Naive thymus-derived CD4-positive, alpha-beta T cell (primary cell): ENCODE measurements around the gene C1QTNF2. TPM values are rescaled to one million over a fixed set of nuclear protein-coding genes. Genes with fewer than 3 reads are reported as not detected.

ENCODE experiments used
- ATAC-seq: fragments of 150-1000 bp; cut with Tn5 transposase; 2 replicates; pipeline ENCODE4 v1.10.0; 2021; ENCODE audit warnings: mild to moderate bottlenecking, moderate library complexity
- CTCF ChIA-PET: fragments of 350-600 bp; sonication (Branson Sonifier 250); formaldehyde crosslinking; loops from one replicate; lab custom pipeline; 2021; ENCODE audit warnings: antibody characterized with exemption; lab: Charles Lee
- POLR2A ChIA-PET: fragments of 350-600 bp; sonication (Branson Sonifier 250); formaldehyde crosslinking; loops from one replicate; lab custom pipeline; 2021; ENCODE audit warnings: antibody characterized with exemption, inconsistent platforms; lab: Charles Lee
- DNase-seq, 9 donors: peaks; one replicate each; pipeline versions ENCODE4 v3.0.0 to v3.0.0-alpha.2; 2020 to 2022; ENCODE audit warnings: mixed read lengths in 1 of 9
- H3K27ac ChIP-seq: one replicate; pipeline ENCODE4 v1.7.0; 2013; ENCODE audit warnings: mild to moderate bottlenecking, low read depth, low read length, moderate library complexity
- H3K27me3 ChIP-seq, 2 donors: one replicate each; pipeline ENCODE4 v1.7.0; 2013; ENCODE audit warnings: low read length in 2 of 2, mild to moderate bottlenecking in 2 of 2, moderate library complexity in 2 of 2; ENCODE audit not compliant: control insufficient read depth in 2 of 2, insufficient read depth in 2 of 2
- H3K36me3 ChIP-seq, 3 experiments: 1 replicate in 2 of 3; 2 replicates in 1 of 3; pipeline ENCODE4 v1.7.0; 2013; ENCODE audit warnings: low read length in 3 of 3, mild to moderate bottlenecking in 3 of 3, moderate library complexity in 1 of 3; ENCODE audit not compliant: insufficient read depth in 3 of 3, control insufficient read depth in 2 of 3
- H3K4me1 ChIP-seq, 2 donors: one replicate each; pipeline ENCODE4 v1.7.0; 2013; ENCODE audit warnings: low read length in 2 of 2, mild to moderate bottlenecking in 2 of 2, moderate library complexity in 1 of 2; ENCODE audit not compliant: control insufficient read depth in 2 of 2, insufficient read depth in 2 of 2
- H3K4me3 ChIP-seq: 2 replicates; pipeline ENCODE4 v1.7.0; 2013; ENCODE audit warnings: mild to moderate bottlenecking, low read length
- H3K9me3 ChIP-seq, 3 experiments: 1 replicate in 2 of 3; 2 replicates in 1 of 3; pipeline ENCODE4 v1.7.0; 2013; ENCODE audit warnings: low read length in 3 of 3; ENCODE audit not compliant: control insufficient read depth in 2 of 3
- H3K27ac Mint-ChIP-seq, 9 donors: one replicate each; pipeline ENCODE4 v1.8.0; 2020 to 2022; ENCODE audit warnings: mixed read lengths in 9 of 9, mild to moderate bottlenecking in 8 of 9, moderate library complexity in 5 of 9, inconsistent platforms in 2 of 9
- H3K27me3 Mint-ChIP-seq, 5 donors: one replicate each; pipeline ENCODE4 v1.8.0; 2021 to 2022; ENCODE audit warnings: mixed read lengths in 5 of 5, mild to moderate bottlenecking in 1 of 5
- H3K36me3 Mint-ChIP-seq, 5 donors: one replicate each; pipeline ENCODE4 v1.8.0; 2020 to 2022; ENCODE audit warnings: mixed read lengths in 5 of 5, mild to moderate bottlenecking in 3 of 5, inconsistent platforms in 1 of 5
- H3K4me1 Mint-ChIP-seq, 7 donors: one replicate each; pipeline ENCODE4 v1.8.0; 2020 to 2022; ENCODE audit warnings: mixed read lengths in 7 of 7, mild to moderate bottlenecking in 3 of 7, inconsistent platforms in 1 of 7
- H3K4me3 Mint-ChIP-seq, 10 donors: one replicate each; pipeline ENCODE4 v1.8.0; 2020 to 2022; ENCODE audit warnings: mild to moderate bottlenecking in 10 of 10, mixed read lengths in 10 of 10, moderate library complexity in 6 of 10, inconsistent platforms in 2 of 10
- H3K9me3 Mint-ChIP-seq, 11 donors: one replicate each; pipeline ENCODE4 v1.8.0; 2020 to 2022; ENCODE audit warnings: mixed read lengths in 11 of 11, mild to moderate bottlenecking in 4 of 11, inconsistent platforms in 1 of 11, moderate library complexity in 1 of 11
- intact Hi-C, 2 donors: fragments of 100-400 bp; cut with micrococcal nuclease; formaldehyde crosslinking; loops; one replicate each; pipeline ENCODE4 v1.15.1; 2023
- polyA plus RNA-seq, 2 donors: library from polyadenylated mRNA; unstranded; fragments of 300-500 nt; fragmentation: Illumina TruSeq; gene quantifications; one replicate each; pipeline ENCODE4 v1.2.3, GENCODE V29; 2021
- total RNA-seq, 6 experiments: library from RNA in 5 of 6; stranded (reverse) in 5 of 6; gene quantifications; 1 replicate in 5 of 6; 2 replicates in 1 of 6; pipeline ENCODE4 v1.2.3 and lab custom pipeline; 2021 to 2026

Gene C1QTNF2
- total and polyA plus RNA-seq, 7 experiments from 2014 or later: not detected

DNA sequence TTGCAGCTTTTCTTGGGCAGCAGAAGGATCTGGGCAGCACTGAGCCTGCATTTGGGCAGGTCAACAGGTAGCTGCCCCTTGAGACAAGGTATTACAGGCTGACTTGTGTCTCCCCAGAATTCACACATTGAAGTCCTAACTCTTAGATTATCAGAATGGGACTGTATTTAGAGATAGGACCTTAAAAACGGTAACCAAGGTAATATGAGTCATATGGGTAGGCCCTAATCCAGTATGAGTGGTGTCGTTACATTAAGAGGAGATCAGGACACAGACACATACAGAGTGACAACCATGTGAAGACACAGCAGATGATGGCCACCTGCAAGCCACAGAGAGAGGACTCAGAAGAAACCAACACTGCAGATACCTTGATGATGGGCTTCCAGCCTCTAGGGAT lies 3.2 kb downstream of the C1QTNF2 start:
- no peaks in the 10 kb centered on the region for H3K36me3 ChIP-seq
- H3K9me3 ChIP-seq: no peaks in the 10 kb centered on the region
- intact Hi-C loops: no loop called here
- H3K27me3 ChIP-seq: peaks cover 0 to 23% of the 10 kb centered on the region in 2 donors
- H3K36me3 Mint-ChIP-seq: peaks cover 0 to 4% (median 0%) of the 10 kb centered on the region in 5 donors
- ChIA-PET CTCF (no interaction called here), POLR2A (interaction anchor here (0.7 kb wide), 2 partner anchors 9 to 48 kb away, joined by 3 read pairs; no protein-coding TSS in a partner anchor)
- DNase-seq: no peak
- H3K27ac Mint-ChIP-seq: no peak overlapping the region
- no peak overlapping the region for H3K4me3 ChIP-seq
- no peak for ATAC-seq
- peaks cover 6 to 20% (median 17%) of the 10 kb centered on the region in 7 donors for H3K4me1 Mint-ChIP-seq
- no peak overlapping the region for H3K4me3 Mint-ChIP-seq
- peaks cover 55 to 65% (median 62%) of the 10 kb centered on the region in 5 donors for H3K27me3 Mint-ChIP-seq
- peaks cover 0 to 5% of the 10 kb centered on the region in 2 donors for H3K4me1 ChIP-seq
- H3K9me3 Mint-ChIP-seq: no peaks in the 10 kb centered on the region
- no peak overlapping the region for H3K27ac ChIP-seq

- intact Hi-C loops: no loop called here
- Histone ChIP-seq H3K4me3 (no peak overlapping the region), H3K27me3 (peaks cover 0 to 23% of the 10 kb centered on the region in 2 donors), H3K9me3 (no peaks in the 10 kb centered on the region), H3K36me3 (no peaks in the 10 kb centered on the region), H3K27ac (no peak overlapping the region), H3K4me1 (peaks cover 0 to 5% of the 10 kb centered on the region in 2 donors)
- Mint-ChIP-seq H3K4me1 (peaks cover 6 to 20% (median 17%) of the 10 kb centered on the region in 7 donors), H3K9me3 (no peaks in the 10 kb centered on the region), H3K27me3 (peaks cover 47 to 59% (median 53%) of the 10 kb centered on the region in 5 donors), H3K27ac (no peak overlapping the region), H3K4me3 (peak overlapping the region in 1 of 10 donors; percentile 31), H3K36me3 (peaks cover 0 to 4% (median 0%) of the 10 kb centered on the region in 5 donors)
- DNase-seq: no peak
- POLR2A ChIA-PET: no interaction called here
- CTCF ChIA-PET: interaction anchor here (0.5 to 0.7 kb wide), 2 partner anchors 190 to 207 kb away, joined by 3 read pairs; no protein-coding TSS in a partner anchor
- ATAC-seq: no peak
These were observed 4.2 kb downstream of the C1QTNF2 start for GRCh38 chr5:160366230-160366629.

GRCh38 chr5:160363660-160364395 lies 6.6 kb downstream of the C1QTNF2 start:
- H3K4me1 Mint-ChIP-seq: peaks cover 0 to under 1% (median 0%) of the 10 kb centered on the region in 7 donors
- Histone ChIP-seq H3K36me3 (no peaks in the 10 kb centered on the region), H3K27me3 (peaks cover 0 to 5% of the 10 kb centered on the region in 2 donors), H3K4me3 (no peak overlapping the region), H3K27ac (no peak overlapping the region), H3K9me3 (no peaks in the 10 kb centered on the region), H3K4me1 (no peaks in the 10 kb centered on the region)
- peaks cover 30 to 45% (median 32%) of the 10 kb centered on the region in 5 donors for H3K27me3 Mint-ChIP-seq
- no peak overlapping the region for H3K27ac Mint-ChIP-seq
- ATAC-seq (no peak), DNase-seq (no peak)
- peaks cover 0 to 4% (median 0%) of the 10 kb centered on the region in 5 donors for H3K36me3 Mint-ChIP-seq
- CTCF ChIA-PET: interaction anchor here (0.5 kb wide), 1 partner anchor 1327 kb away, joined by 5 read pairs; no protein-coding TSS in a partner anchor
- POLR2A ChIA-PET: no interaction called here
- no peaks in the 10 kb centered on the region for H3K9me3 Mint-ChIP-seq
- no peak overlapping the region for H3K4me3 Mint-ChIP-seq
- intact Hi-C loops: no loop called here

DNA sequence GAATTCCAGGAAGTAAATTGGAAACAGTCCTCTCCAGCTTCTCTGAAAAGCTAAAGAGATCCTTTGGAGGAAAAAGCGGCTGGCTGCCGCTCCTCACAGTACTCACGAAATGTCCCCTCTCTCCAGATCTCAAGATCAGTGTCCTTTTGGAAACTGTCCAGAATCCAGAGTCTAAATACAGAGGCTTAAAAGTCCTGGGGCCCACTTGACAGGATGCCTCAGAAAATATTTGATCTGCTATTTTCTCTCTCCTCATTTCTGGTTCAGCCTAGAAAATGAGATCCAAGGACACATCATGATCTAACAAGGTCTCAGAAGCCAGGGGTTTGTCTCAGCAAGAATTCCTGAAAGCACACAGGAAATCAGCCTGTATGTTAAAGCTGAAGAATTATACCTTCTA lies 7.2 kb downstream of the C1QTNF2 start:
- Mint-ChIP-seq H3K36me3 (no peaks in the 10 kb centered on the region), H3K4me1 (no peaks in the 10 kb centered on the region), H3K27ac (no peak overlapping the region), H3K4me3 (no peak overlapping the region), H3K9me3 (no peaks in the 10 kb centered on the region), H3K27me3 (peaks cover 24 to 39% (median 26%) of the 10 kb centered on the region in 5 donors)
- H3K4me1 ChIP-seq: no peaks in the 10 kb centered on the region
- H3K36me3 ChIP-seq: no peaks in the 10 kb centered on the region
- CTCF ChIA-PET: no interaction called here
- POLR2A ChIA-PET: no interaction called here
- H3K27me3 ChIP-seq: peaks cover 0 to 5% of the 10 kb centered on the region in 2 donors
- no peak overlapping the region for H3K27ac ChIP-seq
- intact Hi-C loops: no loop called here
- DNase-seq (no peak), ATAC-seq (no peak)
- H3K4me3 ChIP-seq: no peak overlapping the region
- H3K9me3 ChIP-seq: no peaks in the 10 kb centered on the region

GRCh38 chr5:160361624-160362228 lies 8.7 kb downstream of the C1QTNF2 start:
- POLR2A ChIA-PET: no interaction called here
- Histone ChIP-seq H3K4me1 (no peaks in the 10 kb centered on the region), H3K9me3 (no peaks in the 10 kb centered on the region), H3K27ac (no peak overlapping the region), H3K36me3 (no peaks in the 10 kb centered on the region), H3K27me3 (no peaks in the 10 kb centered on the region), H3K4me3 (no peak overlapping the region)
- ATAC-seq (no peak), DNase-seq (no peak)
- H3K36me3 Mint-ChIP-seq: no peaks in the 10 kb centered on the region
- H3K4me3 Mint-ChIP-seq: no peak overlapping the region
- peak overlapping the region in 1 of 9 donors; percentile 49 for H3K27ac Mint-ChIP-seq
- CTCF ChIA-PET: no interaction called here
- no peaks in the 10 kb centered on the region for H3K4me1 Mint-ChIP-seq
- no peaks in the 10 kb centered on the region for H3K9me3 Mint-ChIP-seq
- intact Hi-C loops: no loop called here
- peaks cover 11 to 24% (median 13%) of the 10 kb centered on the region in 5 donors for H3K27me3 Mint-ChIP-seq

DNA sequence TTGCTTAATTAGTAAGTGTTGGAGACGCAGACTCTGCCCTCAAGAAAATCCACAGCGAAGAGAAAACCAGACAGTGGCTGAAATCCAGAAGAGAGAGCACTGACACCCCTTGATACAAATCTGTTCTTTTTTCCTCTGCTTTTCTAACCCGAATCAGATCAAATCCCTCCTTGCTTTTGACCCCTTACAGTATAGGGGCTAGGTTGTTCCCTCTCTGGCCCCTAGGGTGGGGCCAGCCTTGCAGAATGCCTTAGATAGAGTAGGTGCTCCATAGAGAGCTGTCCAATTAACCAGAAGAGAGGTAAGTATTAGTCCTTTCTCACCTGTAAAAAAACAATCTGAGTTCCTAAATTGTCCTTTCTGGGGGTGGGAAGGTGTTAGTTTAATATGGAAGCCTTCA lies 10.1 kb downstream of the C1QTNF2 start:
- Mint-ChIP-seq H3K27me3 (peaks cover 10 to 19% (median 11%) of the 10 kb centered on the region in 5 donors), H3K27ac (no peak overlapping the region), H3K4me3 (no peak overlapping the region), H3K36me3 (no peaks in the 10 kb centered on the region), H3K9me3 (no peaks in the 10 kb centered on the region), H3K4me1 (no peaks in the 10 kb centered on the region)
- no peaks in the 10 kb centered on the region for H3K27me3 ChIP-seq
- H3K36me3 ChIP-seq: no peaks in the 10 kb centered on the region
- intact Hi-C loops: no loop called here
- H3K4me3 ChIP-seq: no peak overlapping the region
- no peaks in the 10 kb centered on the region for H3K9me3 ChIP-seq
- H3K27ac ChIP-seq: no peak overlapping the region
- CTCF ChIA-PET: no interaction called here
- POLR2A ChIA-PET: no interaction called here
- DNase-seq (no peak), ATAC-seq (no peak)
- no peaks in the 10 kb centered on the region for H3K4me1 ChIP-seq
